EH (cell line): ENCODE measurements around the gene CLDN20.
"Not testable (repeated sequence)": the region's sequence is repeated elsewhere in the genome, so short reads cannot be mapped to it uniquely, and the experiment has no call there.

Source experiments
- DNase-seq: peaks from one replicate; pipeline ENCODE4 v3.0.0-alpha.2; 2015; ENCODE audit warnings: low read depth

The CLDN20 gene

DNA sequence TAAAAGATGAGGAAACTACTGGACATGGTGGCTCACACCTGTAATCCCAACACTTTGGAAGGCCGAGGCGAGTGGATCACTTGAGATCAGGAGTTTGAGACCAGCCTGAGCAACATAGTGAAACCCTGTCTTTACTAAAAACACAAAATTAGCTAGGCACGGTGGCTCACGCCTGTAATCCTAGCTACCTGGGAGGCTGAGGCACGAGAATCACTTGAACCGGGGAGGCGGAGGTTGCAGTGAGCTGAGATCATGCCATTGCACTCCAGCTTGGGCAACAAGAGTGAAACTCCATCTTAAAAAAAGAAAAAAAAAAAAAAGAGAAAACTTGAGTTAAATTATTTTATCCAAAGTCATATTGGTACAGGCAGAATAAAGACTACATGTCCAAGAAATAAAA is 49.1 kb downstream of the CLDN20 start:
- DNase-seq: not testable (repeated sequence)

GRCh38 chr6:155313602-155314091 is 49.8 kb downstream of the CLDN20 start:
- DNase-seq: peak; percentile 13

- peak; percentile 99 for DNase-seq
Observed at GRCh38 chr6:155314092-155314772, 50.4 kb downstream of the CLDN20 start, which contains the start of gene TFB1M. TFB1M (minus strand) TSS chr6:155314484; CDS start chr6:155314428, 56 bp downstream.

DNA sequence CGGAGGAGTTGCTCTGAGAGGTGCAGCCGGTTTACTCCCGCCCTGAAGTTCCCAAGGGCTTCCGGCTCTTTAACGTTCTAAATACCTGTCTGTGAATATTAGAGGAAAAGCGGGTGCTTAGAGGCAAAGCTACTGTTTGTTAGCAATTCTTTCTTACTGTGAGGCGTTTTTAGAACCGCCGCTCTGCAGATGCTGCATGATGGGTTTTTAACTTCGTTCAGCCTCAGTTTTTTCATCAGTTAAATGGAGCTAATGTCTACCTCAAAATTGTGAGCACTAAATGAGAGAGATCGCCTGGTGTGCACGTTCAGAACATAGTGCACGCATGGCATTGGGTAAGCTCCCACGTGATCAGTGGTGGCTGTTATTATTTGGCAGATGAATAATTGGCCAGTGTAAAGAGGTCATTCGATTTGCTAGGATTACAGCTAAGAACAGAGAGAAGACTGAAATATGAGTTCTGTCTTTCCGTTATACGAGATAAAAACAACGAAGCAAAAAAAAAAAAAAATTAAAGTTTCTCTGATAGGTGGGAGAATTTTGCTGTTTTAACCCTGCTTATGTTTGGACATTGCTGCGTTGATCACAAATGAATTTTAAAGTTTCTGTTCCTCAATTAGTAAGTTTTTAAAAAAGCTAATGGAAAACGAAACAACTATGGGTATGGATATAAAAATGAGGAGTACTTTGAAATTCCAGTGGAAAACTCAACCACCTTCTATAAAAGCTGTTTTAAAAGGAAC is 51.1 kb downstream of the CLDN20 start:
- peak; percentile 85 for DNase-seq

DNA sequence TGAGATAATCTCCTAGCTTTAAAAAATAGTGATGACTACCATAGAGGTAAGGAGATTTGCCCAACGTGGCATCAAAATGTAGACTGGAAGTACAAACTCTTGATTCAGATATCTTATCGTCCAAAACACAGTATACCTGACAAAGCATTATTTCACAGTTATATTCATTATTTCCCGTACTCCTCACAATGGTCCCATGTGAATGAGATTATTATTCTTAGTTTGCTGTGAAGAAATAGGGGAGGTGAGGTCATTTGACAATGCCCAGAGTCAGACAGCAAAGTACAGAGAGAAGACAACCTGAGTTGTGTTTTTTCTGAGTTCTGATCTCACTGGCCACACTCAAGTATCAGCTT is 51.7 kb downstream of the CLDN20 start:
- DNase-seq: no peak

DNA sequence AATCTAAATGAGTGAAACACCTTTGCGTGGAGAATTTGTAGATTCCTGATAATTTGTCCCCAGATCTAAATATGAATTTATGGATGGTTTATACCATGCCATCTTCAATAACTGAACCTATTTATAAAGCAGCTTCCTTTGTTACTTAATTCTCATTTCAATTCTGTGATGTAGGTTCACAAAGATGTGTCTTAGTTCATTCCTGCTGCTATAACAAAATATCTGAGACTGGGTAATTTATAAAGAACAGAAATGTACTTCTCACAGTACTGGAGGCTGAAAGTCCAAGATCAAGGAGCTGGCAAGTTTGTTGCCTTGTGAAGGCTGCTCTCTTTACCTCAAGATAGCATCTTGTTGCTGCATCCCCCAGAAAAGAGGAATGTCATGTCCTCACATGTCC is 52.6 kb downstream of the CLDN20 start:
- no peak for DNase-seq

DNA sequence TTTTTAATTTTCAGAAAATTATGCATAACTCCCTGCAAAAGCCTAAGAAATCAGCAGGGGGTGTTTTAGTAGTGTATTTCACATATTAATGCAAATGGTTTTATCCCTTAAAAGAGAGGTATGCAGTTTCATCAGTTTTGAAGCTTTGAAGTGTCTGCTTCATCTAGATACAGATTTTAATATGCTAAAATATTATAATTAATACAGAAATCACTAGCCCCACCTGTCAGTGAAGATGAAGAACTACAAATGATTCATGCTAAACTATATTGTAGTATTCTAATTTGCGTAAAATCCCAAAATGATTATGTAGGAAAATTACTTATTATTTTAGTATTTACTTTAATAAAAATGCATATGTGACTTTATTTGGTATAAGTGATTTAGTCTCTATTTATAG is 53.4 kb downstream of the CLDN20 start:
- DNase-seq: peak; percentile 16

DNA sequence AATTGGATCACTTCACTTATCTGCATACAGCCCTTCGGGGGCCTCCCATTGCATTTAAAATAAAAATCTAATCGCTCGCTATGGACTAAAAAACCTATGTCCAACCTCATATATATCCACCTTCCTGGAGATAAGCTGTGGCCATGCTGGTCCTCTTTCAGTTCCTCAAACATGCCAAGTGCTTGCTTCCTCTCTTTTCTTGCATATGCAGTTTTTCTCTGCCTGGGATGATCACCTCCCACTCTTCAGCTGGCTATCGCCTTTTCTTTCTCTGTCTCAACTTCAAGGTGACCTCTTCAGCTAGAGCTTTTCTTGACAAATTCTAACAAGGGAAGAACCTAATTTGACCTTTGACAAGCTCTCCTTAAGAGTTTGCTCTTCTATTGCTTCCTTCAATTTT is 56.1 kb downstream of the CLDN20 start:
- no peak for DNase-seq

DNA sequence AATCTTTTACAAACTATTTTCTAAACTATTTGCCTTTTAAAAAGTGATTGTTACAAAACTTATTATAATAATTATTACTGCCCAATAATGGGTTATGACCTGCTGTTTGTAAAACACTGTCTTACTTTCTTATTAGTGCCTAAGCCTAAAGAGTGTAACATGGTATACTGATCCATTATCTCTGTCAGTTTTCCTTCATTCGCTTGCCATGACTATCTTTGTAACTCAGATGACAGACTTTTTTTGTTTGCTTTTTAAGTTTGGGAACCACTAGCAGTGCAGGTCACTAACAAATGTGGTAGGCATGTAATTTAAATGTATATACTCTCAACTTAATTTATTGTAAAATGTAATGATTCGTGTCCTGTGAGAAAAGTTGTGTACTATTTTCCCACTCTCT is 60.4 kb downstream of the CLDN20 start:
- DNase-seq: no peak

GRCh38 chr6:155324993-155325392 is 61.2 kb downstream of the CLDN20 start:
- no peak for DNase-seq

DNA sequence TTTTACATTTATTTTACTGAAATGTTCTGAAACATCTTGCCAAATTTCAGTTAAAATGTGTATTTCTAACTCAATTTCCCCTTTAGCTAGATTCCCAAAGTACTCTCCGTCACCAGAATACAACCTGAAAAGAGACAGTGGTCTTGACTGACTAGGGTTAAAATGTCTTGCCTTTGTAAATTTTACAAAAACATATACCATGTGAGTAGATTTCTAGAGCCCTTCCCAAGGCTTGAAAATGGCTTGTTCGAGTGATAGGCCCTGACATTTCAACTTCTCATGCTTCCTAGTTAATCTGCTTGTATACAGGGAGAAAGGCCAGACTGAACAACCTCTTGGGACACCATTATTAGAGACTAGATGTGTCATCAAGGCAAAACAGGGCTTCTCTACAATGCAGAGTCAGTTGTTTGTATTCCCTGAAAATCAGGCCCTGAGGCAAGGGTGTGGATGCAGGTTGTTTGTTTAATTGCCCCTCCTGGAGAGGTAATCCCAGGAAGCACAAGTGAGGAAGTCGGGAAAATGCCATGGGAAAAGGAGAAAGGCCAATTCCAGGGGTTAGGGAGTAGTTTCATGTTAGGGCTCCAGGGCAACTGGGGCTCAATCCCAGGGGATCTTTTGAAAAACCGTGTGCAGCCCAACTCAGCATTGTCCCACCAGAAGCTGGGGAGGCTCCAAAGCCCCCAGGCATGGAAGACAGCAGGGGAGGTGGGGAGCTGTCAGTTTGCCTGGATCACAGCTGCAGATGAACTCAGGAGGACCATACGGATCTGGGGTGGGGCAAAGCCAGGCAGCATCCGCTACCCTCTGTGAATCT is 62.1 kb downstream of the CLDN20 start:
- no peak for DNase-seq
